Hypothalamus (tissue), 51 donors: ENCODE results near the gene TRABD2B.

Source experiments
- DNase-seq, 51 donors: peaks; one replicate each; lab custom pipeline; 2025; lab: John Stamatoyannopoulos, UW

The TRABD2B gene

DNA sequence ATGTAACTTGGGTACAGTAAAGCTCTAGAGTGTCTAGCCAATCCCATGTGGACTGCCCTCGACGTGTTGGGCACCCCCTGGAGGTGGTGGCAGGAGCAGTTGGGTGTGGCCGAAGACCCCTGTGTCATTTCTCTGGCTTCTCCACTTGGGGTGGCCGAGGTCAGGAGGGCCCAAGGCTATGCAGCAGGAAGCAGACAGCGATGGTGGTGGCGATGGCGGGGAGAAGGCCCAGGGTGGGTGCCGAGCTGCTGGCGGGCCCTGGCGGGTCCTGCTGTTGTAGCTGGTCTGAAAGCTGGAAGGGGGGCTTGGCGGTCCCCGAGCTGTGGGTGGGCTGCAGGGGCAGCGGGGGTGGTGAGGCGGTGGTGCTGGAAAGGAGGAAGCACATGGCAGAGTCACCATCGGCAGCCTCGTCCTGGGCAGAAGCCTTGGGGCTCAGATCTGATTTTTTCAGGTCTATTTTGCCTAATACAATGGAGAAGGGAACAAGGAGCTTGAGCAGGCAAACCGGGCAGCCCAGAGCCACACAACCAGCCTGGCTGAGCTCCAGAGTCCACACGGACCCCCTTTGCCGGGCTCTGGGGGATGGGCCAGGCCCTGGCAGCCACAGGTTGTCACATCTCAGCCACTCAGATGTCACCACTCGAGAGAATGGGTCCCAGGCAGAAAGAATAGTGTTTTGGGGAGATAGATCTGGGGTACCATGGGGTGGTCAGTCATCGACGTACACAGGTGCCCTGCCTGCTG is 231.3 kb downstream of the TRABD2B start:
- no peak for DNase-seq

- DNase-seq: no peak
Measured at GRCh38 chr1:47765236-47765635, 231.9 kb downstream of the TRABD2B start.

DNA sequence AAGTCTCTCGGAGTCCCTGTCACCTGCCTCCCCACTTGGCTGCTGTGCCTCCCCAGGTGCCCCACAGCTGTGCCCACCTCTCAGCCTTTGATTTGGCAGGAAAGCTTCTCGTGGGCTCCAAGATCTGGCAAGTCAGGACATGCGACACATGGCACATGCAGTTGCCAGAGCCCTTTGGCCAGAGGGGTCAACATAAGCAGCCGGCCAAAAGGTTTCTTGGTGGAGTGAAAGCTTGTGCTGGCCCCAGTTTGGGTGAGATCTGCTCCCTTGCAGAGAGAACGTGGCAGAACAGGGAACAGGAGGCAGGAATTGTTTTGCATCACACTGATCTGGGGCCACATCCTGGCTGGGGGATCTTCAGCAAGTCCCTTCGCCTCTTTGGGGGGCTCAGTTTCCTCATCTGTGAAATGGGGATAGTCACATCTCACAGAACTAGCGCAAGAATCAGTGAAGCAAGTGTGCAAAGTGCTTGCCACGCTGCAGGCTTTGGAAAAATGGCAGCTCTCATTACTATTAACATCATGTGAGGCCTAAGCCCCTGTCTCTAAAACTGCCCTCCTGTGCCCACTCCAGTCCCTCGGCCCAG is 232.6 kb downstream of the TRABD2B start:
- DNase-seq: no peak

DNA sequence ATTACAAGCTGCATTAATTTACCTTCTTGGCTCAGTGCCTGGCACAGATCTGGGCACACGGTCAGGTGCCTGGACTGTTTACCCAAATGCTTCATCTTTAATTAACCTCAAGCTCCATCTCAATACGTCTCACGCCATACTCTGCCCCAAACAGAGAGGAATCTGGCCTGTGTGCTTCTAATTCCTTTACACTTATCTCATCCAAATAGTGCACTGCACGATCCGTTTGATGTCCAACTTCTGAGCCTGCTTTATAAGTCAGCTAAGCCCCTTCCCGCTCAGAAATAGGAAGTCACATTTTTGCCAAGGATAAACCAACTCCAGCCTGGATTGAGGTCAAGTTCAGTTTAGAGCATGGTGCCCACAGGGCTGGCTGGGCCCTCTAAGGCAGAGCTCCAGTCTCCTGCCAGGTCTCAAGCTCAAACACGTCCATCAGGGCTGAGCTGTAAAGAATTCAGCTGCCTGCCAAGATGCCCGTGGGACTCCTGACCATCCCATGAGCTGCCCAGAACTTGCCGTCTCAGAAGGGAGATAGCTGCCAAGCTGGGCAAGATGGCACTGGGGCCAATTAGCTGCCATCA is 233.5 kb downstream of the TRABD2B start:
- no peak for DNase-seq

- DNase-seq: no peak
Measured at GRCh38 chr1:47761974-47762373, 235.2 kb downstream of the TRABD2B start.

DNA sequence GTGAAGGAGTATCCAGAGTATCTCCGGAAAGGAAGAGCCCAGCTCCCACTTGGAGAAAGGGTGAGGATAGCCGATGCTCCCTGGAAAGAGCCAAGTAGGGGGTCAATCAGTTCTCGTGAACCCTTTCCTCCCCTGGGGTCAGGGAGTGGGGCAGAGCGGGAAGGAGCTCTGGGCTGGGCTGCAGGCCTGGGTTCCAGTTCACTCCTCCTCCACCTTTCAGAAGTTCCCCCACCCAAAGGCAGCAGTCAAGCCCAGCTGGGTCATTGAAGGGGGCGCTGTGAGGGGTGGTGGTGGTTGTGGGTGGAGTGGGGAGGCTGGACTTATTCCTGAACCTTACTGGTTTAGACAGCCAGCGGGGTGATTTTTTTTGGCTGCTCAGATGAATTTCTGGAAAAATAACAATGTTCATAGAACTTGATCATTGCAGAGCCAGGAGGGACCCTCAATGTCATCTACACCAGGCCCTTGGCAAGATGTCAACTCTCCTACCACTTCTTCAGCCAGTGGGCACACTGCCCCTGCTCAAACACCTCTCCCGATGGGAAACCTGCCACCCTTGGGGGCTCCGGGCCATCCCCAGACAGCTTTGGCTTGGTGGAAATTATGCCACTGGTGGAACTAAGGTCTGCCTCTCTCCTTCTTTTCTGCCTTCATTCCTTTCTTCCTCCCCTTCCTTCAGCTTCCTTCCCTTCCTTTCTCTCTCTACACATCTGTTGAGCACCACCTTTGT is 235.8 kb downstream of the TRABD2B start:
- DNase-seq: no peak

- DNase-seq: no peak
Measured at GRCh38 chr1:47759936-47760629, 237.1 kb downstream of the TRABD2B start.

DNA sequence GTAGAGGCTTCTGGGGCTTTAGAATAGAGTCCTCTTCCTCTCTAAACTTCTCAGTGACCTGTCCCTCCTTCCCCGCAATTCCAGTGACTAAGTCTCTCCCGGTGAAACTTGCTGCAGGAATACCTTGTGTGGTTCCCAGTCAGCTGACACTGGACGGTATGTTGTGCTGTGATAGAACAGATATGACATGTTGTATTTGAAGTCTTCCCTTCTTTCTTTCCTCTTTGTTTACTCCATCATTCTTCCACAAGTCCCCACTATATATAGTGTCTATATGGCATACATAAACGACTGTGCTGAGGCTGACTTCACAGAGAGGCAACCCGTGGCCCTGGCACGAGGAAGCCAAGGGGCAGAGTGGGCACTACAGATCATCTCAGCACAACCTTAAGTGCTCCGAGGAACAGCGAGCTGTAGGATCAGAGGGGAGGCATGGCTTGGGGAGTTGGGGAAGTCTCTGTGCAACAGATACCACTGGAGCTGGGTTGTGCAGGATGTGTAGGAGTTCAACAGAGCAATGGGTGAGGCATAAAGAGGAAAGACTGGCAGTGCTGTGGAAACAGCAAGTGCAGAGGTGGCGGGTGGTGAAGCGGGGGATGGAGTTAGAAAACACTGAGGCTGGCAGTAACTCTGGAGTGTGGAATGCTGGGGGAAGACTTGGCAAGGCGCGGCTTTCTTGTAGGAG is 237.8 kb downstream of the TRABD2B start:
- DNase-seq: no peak

- no peak for DNase-seq
Measured at GRCh38 chr1:47758341-47759250, 238.6 kb downstream of the TRABD2B start.

- no peak for DNase-seq
Measured at GRCh38 chr1:47757226-47757975, 239.8 kb downstream of the TRABD2B start.

- no peak for DNase-seq
Measured at GRCh38 chr1:47756411-47756810, 240.8 kb downstream of the TRABD2B start.

- DNase-seq: no peak
Measured at GRCh38 chr1:47756006-47756405, 241.2 kb downstream of the TRABD2B start.

DNA sequence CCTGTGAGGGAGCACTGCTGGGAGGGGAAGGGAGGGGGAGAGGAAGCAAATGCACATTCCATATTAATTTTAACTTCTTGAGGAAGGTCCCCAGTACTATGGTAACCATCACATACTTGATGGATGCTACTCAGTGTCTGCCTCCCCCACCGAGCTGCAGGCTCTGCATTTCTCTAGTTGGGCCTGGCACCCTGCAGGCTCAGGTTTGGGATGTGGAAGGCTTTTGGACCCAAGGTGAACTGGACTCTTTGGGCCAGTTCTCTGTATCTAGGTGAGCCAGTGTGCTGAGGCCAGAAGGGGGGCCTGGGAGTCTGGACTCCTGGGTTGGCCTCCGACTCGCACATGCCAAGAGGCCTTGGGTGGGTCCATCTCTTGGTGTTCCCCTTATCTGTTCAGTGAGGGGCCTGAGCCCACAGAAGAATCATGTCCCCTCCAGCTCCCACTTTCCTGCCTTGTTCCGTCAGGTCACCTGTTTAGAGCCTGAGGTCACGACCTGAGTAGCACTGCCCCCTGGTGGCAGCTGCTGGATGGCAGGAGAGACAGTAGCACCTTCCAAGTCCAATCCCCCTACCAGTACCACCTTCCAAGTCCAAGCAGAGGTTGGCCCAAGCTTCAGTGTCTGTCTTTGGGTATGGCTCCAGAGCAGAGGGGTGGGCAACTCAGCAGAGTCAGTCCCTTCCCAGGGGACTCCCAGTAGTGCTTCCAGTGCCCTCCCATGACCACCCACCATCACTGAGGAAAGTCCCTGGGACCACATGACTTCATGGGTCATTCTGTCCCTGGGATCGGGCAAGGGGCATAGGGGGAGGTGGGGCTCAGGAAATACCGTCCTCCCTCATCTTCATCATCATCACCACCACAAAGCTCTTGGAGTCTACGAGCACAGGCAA is 241.8 kb downstream of the TRABD2B start:
- no peak for DNase-seq

GRCh38 chr1:47754221-47754620 is 243.0 kb downstream of the TRABD2B start:
- no peak for DNase-seq

DNA sequence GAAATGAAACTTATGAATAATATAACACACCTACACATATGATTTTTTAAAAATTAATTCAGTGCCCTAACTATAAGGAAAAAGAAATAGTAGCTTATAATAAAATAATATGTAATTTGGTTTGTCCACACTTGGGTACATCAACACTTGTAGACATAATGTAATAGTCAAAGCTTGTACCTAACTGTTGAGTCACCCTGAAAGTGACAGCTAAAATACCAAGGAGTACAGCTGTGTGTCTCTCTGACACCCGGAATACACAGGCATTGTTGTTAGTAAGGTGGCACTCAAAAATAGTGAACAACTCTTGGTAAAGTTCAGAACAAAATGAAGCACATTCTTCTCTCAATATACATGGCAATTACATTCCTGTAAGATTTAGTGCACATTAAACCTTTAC is 243.4 kb downstream of the TRABD2B start:
- no peak for DNase-seq

DNA sequence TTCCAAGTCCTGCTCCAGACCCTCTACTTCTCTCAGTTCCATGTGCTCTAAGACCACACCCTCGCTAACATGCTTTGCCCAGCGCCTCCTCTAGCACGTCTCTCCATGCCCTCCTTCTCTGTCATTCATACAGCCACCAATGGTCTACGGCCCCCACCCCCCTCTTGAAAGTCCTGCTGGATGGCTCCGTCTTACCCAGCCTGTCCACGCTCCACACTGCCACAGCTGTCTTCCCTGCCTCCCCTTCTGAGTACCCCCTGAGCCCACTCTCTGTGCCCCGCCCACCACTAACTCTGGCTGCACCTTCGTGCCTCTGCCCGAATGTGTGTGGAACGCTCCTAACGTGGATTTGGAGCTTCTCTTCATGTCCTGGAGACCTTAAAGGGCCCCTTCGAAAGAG is 244.6 kb downstream of the TRABD2B start:
- DNase-seq: no peak

GRCh38 chr1:47751996-47752451 is 245.2 kb downstream of the TRABD2B start:
- DNase-seq: no peak
